ENCODE data around the gene IKBIP.

Gene IKBIP

DNA sequence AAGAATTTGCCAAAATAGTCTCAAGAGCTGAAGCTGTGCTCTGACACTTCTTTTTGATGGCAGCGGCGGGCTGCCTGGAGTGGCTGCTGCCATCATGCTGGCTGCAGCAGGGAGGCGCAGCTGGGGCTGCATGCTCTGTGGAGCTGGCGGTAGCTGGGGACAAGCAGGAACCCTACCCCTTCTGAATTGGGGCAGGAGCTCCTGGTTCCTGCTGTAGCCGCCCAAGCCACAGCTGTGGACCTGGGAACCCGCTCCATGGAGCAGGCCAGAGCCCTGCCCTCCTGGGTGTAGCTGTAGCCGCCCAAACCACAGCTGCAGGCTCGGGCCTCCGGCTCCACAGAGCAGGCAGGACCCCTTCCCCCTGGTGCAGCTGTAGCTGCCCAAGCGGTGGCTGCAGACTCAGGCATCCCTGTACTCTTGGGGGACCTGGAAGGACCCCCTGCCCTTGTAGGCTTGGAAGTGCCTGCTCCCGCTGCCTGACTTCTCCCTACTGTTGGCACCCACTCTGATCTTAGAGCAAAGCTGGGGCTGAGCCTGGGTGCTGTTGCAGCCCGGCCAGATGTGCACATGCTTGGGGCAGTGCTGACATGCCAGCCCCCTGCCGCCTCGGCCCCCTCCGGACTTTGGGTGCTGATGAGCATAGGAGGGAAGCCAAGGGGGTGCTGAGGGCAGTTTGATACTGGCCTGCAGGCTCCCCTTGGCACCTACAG, 33.8 kb upstream of the IKBIP start:
- H3K27ac ChIP-seq (ENCODE audit: low read depth, low read length) = no peak overlapping the region
- H3K27me3 ChIP-seq (ENCODE audit: low read length) = no peaks in the 10 kb centered on the region

DNA sequence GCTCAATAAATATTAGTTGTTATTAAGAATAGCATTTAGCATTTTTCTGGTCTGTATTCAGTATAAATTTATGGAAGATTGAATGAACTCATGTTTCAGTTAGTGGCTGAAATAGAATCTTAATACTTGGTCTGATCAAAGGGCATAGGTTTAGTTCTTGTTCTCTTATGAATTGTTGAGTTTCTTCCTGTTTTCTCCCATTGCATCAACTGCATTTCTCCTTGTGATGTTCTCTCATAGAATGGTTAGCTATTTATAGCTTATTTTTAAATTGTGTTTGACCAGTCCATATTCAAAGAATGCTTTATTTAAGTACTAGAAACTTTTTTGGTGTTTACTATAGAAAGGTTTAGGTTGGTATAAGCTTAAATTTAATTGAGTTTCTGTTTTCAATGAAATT, 30.3 kb upstream of the IKBIP start:
- H3K4me2 ChIP-seq (ENCODE audit: low read depth, low read length, poor library complexity, severe bottlenecking) = no peak overlapping the region
- no peaks in the 10 kb centered on the region for H3K9me3 ChIP-seq (ENCODE audit: insufficient read depth, low read length)
- no peak overlapping the region for H3K4me3 ChIP-seq (ENCODE audit: insufficient read depth, low read length, poor library complexity, severe bottlenecking)
- H3K27ac ChIP-seq (ENCODE audit: low read depth, low read length) = no peak overlapping the region
- H4K20me1 ChIP-seq (ENCODE audit: low read depth, low read length) = no peaks in the 10 kb centered on the region
- TF ChIP-seq, protein P1, sequence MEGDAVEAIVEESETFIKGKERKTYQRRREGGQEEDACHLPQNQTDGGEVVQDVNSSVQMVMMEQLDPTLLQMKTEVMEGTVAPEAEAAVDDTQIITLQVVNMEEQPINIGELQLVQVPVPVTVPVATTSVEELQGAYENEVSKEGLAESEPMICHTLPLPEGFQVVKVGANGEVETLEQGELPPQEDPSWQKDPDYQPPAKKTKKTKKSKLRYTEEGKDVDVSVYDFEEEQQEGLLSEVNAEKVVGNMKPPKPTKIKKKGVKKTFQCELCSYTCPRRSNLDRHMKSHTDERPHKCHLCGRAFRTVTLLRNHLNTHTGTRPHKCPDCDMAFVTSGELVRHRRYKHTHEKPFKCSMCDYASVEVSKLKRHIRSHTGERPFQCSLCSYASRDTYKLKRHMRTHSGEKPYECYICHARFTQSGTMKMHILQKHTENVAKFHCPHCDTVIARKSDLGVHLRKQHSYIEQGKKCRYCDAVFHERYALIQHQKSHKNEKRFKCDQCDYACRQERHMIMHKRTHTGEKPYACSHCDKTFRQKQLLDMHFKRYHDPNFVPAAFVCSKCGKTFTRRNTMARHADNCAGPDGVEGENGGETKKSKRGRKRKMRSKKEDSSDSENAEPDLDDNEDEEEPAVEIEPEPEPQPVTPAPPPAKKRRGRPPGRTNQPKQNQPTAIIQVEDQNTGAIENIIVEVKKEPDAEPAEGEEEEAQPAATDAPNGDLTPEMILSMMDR (IDR thresholded peaks at IDR 0.05; ENCODE audit: insufficient read depth, low read length, poor library complexity, severe bottlenecking) = no peak
- no peak for TF ChIP-seq EZH2phosphoT487 (conservative IDR thresholded peaks at IDR 0.05; ENCODE audit: low read length)
- H2AFZ ChIP-seq (ENCODE audit: low read depth, low read length, severe bottlenecking) = no peak overlapping the region
- H3K36me3 ChIP-seq (ENCODE audit: low read length) = peaks cover 24% of the 10 kb centered on the region; the same call in 1 of the 2 replicates
- no peaks in the 10 kb centered on the region for H3K9me2 ChIP-seq (replicated peaks; ENCODE audit: insufficient read depth, low read length)
- no peaks in the 10 kb centered on the region for H3K27me3 ChIP-seq (ENCODE audit: low read length)
- H3K9ac ChIP-seq (ENCODE audit: low read length) = no peak overlapping the region
- H3F3A ChIP-seq (ENCODE audit: insufficient read depth) = no peaks in the 10 kb centered on the region
- H3K79me2 ChIP-seq (ENCODE audit: insufficient read depth, low read length) = no peaks in the 10 kb centered on the region

More for the DNA sequence above, 33.8 kb upstream of the IKBIP start:
- Histone ChIP-seq H3K79me2 (ENCODE audit: insufficient read depth, low read length) (no peaks in the 10 kb centered on the region), H3K9me2 (replicated peaks; ENCODE audit: insufficient read depth, low read length) (no peaks in the 10 kb centered on the region), H3K4me2 (ENCODE audit: low read depth, low read length, poor library complexity, severe bottlenecking) (no peak overlapping the region), H3K9me3 (ENCODE audit: insufficient read depth, low read length) (no peaks in the 10 kb centered on the region), H4K20me1 (ENCODE audit: low read depth, low read length) (no peaks in the 10 kb centered on the region), H2AFZ (ENCODE audit: low read depth, low read length, severe bottlenecking) (no peak overlapping the region), H3F3A (ENCODE audit: insufficient read depth) (no peaks in the 10 kb centered on the region), H3K4me3 (ENCODE audit: insufficient read depth, low read length, poor library complexity, severe bottlenecking) (no peak overlapping the region), H3K9ac (ENCODE audit: low read length) (no peak overlapping the region), H3K36me3 (ENCODE audit: low read length) (peaks cover 19% of the 10 kb centered on the region)
- TF ChIP-seq EZH2phosphoT487 (conservative IDR thresholded peaks at IDR 0.05; ENCODE audit: low read length) = no peak
- TF ChIP-seq, protein P1 (IDR thresholded peaks at IDR 0.05; ENCODE audit: insufficient read depth, low read length, poor library complexity, severe bottlenecking) = no peak

DNA sequence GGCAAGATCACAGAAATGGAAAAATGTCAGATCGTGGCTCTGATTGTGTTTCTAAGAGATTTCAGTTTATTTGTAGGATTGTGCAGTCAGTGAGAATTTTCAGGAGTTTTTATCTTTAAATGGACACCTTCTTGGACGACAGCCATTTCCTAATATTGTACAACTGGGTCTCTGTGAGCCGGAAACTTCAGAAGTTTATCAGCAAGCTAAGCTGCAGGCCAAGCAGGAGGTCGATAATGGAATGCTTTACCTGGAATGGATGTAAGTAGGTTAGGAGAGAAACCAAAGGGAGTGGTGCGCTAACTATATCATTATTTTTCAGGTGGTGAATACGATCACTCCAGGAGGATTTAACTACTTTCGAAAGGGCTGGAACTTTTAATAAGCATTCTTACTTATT, 26.9 kb upstream of the IKBIP start:
- H3K9ac ChIP-seq (ENCODE audit: low read length) = no peak overlapping the region
- no peaks in the 10 kb centered on the region for H4K20me1 ChIP-seq (ENCODE audit: low read depth, low read length)
- no peak for TF ChIP-seq EZH2phosphoT487 (conservative IDR thresholded peaks at IDR 0.05; ENCODE audit: low read length)
- TF ChIP-seq, protein P1 (IDR thresholded peaks at IDR 0.05; ENCODE audit: insufficient read depth, low read length, poor library complexity, severe bottlenecking) = no peak
- no peaks in the 10 kb centered on the region for H3F3A ChIP-seq (ENCODE audit: insufficient read depth)
- no peak overlapping the region for H2AFZ ChIP-seq (ENCODE audit: low read depth, low read length, severe bottlenecking)
- no peak overlapping the region for H3K4me2 ChIP-seq (ENCODE audit: low read depth, low read length, poor library complexity, severe bottlenecking)
- H3K9me3 ChIP-seq (ENCODE audit: insufficient read depth, low read length) = no peaks in the 10 kb centered on the region
- H3K79me2 ChIP-seq (ENCODE audit: insufficient read depth, low read length) = no peaks in the 10 kb centered on the region
- no peaks in the 10 kb centered on the region for H3K9me2 ChIP-seq (replicated peaks; ENCODE audit: insufficient read depth, low read length)
- no peak overlapping the region for H3K27ac ChIP-seq (ENCODE audit: low read depth, low read length)
- H3K36me3 ChIP-seq (ENCODE audit: low read length) = peaks cover 19% of the 10 kb centered on the region
- H3K4me3 ChIP-seq (ENCODE audit: insufficient read depth, low read length, poor library complexity, severe bottlenecking) = no peak overlapping the region
- H3K27me3 ChIP-seq (ENCODE audit: low read length) = no peaks in the 10 kb centered on the region
